Ovary (tissue), 3 donors: ENCODE results near the gene CCDC177.

ENCODE experiments used
- CTCF ChIP-seq, 3 donors: fragments of 450-650 bp in 2 of 3; fragments of 200-600 bp in 1 of 3; IDR thresholded peaks; one replicate each; pipeline versions ENCODE4 v1.5.1 to v1.8.0; 2016 to 2022; ENCODE audit warnings: antibody characterized with exemption in 3 of 3, mild to moderate bottlenecking in 1 of 3
- EP300 ChIP-seq: sonication (generic); formaldehyde crosslinking; IDR thresholded peaks from one replicate; pipeline ENCODE4 v1.6.1; 2017; ENCODE audit warnings: antibody characterized with exemption
- POLR2A ChIP-seq: fragments of 450-650 bp; IDR thresholded peaks from one replicate; pipeline ENCODE4 v1.6.1; 2017; ENCODE audit warnings: antibody characterized with exemption, mild to moderate bottlenecking, moderate library complexity
- donor health status: DM: no; HTN: no; CAD: no.

- TF ChIP-seq CTCF (IDR thresholded peaks at IDR 0.05) = no peak
- no peak for TF ChIP-seq POLR2A
- TF ChIP-seq EP300 = no peak
Measured at GRCh38 chr14:69615121-69615495, 40.4 kb upstream of the CCDC177 start.
